K562 (cell line): ENCODE results near the gene DIPK1A.

ENCODE experiments used
- NCOA2 ChIP-seq, 2 experiments: fragments of 450-650 bp; IDR thresholded peaks; 2 replicates each; pipeline ENCODE4 v1.6.1; 2018; ENCODE audit warnings: mild to moderate bottlenecking in 2 of 2, moderate library complexity in 1 of 2; ENCODE audit not compliant: partially characterized antibody in 2 of 2
- POLR2A ChIP-seq: fragments of 450-650 bp; conservative IDR thresholded peaks from 2 replicates; pipeline ENCODE4 v1.6.1; 2016
- SMARCA4 ChIP-seq: fragments of 450-650 bp; IDR thresholded peaks from 2 replicates; pipeline ENCODE4 v1.6.1; 2016
- SREBF1 ChIP-seq: fragments of 150-350 bp; IDR thresholded peaks from 2 replicates; pipeline ENCODE4 v1.6.1; 2014; ENCODE audit warnings: antibody characterized with exemption, low read depth, low read length, borderline replicate concordance
- TCF7L2 ChIP-seq: fragments of 150-350 bp; IDR thresholded peaks from 2 replicates; pipeline ENCODE4 v1.6.1; 2016; ENCODE audit warnings: low read depth, mild to moderate bottlenecking, low read length, moderate library complexity
- TF ChIP-seq, protein P1 (sequence below): fragments of 250-450 bp; sonication (Bioruptor Pico); IDR thresholded peaks from 2 replicates; pipeline ENCODE4 v1.5.0; 2020; ENCODE audit warnings: mild to moderate bottlenecking

DNA sequence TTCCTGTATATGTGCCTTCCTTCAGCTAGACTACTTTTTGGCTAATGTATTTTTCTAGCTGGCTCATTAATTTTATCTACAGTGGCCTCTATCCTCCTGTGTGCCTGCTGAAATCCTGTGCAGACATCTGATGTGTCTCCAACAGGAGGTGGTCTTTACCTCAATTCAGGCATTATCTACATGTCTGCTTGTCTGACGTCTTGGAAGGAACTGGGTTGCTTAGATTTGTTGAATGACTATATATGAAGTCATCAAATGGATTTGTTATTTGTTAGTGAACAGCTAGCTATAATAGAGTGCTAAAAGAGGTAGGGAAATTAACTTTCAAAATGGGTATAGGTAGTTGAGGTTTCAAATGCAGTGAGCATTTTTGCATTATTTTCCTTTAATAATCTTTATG is 122.7 kb downstream of the DIPK1A start:
- TF ChIP-seq, protein P1, sequence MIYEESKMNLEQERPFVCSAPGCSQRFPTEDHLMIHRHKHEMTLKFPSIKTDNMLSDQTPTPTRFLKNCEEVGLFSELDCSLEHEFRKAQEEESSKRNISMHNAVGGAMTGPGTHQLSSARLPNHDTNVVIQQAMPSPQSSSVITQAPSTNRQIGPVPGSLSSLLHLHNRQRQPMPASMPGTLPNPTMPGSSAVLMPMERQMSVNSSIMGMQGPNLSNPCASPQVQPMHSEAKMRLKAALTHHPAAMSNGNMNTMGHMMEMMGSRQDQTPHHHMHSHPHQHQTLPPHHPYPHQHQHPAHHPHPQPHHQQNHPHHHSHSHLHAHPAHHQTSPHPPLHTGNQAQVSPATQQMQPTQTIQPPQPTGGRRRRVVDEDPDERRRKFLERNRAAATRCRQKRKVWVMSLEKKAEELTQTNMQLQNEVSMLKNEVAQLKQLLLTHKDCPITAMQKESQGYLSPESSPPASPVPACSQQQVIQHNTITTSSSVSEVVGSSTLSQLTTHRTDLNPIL = no peak
- TF ChIP-seq SMARCA4 (no peak), SREBF1 (no peak), POLR2A (no peak), TCF7L2 (no peak), NCOA2 (IDR thresholded peaks at IDR 0.05; ENCODE audit: partially characterized antibody in 2 of 2) (no peak)
